HEK293 (cell line): Measurements from ENCODE around the gene PDE11A.

ENCODE experiments used
- CTCF ChIA-PET: fragments of 350-600 bp; formaldehyde crosslinking; extraction: SDS; loops from one replicate; lab custom pipeline; 2021; ENCODE audit warnings: antibody characterized with exemption; lab: Yijun Ruan, JAX
- POLR2A ChIA-PET: fragments of 300-600 bp; formaldehyde crosslinking; extraction: SDS; loops from one replicate; lab custom pipeline; 2020; ENCODE audit warnings: antibody characterized with exemption, inconsistent platforms; lab: Yijun Ruan, JAX
- H3K27ac ChIP-seq: fragments of 200-500 bp; sonication (Bioruptor generic); 2 replicates; pipeline ENCODE4 v1.5.1; 2014; ENCODE audit warnings: low read depth, low read length, control low read depth, inconsistent platforms; ENCODE audit errors: extremely low read depth
- H3K36me3 ChIP-seq, 2 experiments: fragments of 200-500 bp in 1 of 2; sonication (Bioruptor generic) in 1 of 2; 1 replicate in 1 of 2; 2 replicates in 1 of 2; pipeline ENCODE4 v1.5.1; 2014 to 2017; ENCODE audit warnings: inconsistent platforms in 2 of 2, low read length in 2 of 2; ENCODE audit not compliant: control insufficient read depth in 2 of 2, insufficient read depth in 1 of 2
- H3K4me1 ChIP-seq: fragments of 200-500 bp; sonication (Bioruptor generic); 2 replicates; pipeline ENCODE4 v1.5.1; 2014; ENCODE audit warnings: mild to moderate bottlenecking, low read length, inconsistent platforms; ENCODE audit not compliant: control insufficient read depth, insufficient read depth
- H3K4me3 ChIP-seq: 2 replicates; pipeline ENCODE4 v1.5.1; 2011; ENCODE audit warnings: low read depth, mild to moderate bottlenecking, control low read depth, low read length, moderate library complexity
- H3K9me3 ChIP-seq: fragments of 200-500 bp; sonication (Bioruptor generic); 2 replicates; pipeline ENCODE4 v1.5.1; 2014; ENCODE audit warnings: low read depth, low read length, inconsistent platforms; ENCODE audit not compliant: control insufficient read depth, insufficient read depth
- HOXD13 ChIP-seq: sonication (generic); formaldehyde crosslinking; IDR thresholded peaks from 2 replicates; pipeline ENCODE4 v1.8.0; 2022; ENCODE audit warnings: missing genetic modification reagents, borderline replicate concordance
- INSM2 ChIP-seq: fragments of 450-650 bp; formaldehyde crosslinking; IDR thresholded peaks from 2 replicates; pipeline ENCODE4 v1.5.1; 2016; ENCODE audit warnings: missing biosample characterization, missing genetic modification characterization
- KLF16 ChIP-seq: fragments of 450-650 bp; formaldehyde crosslinking; IDR thresholded peaks from 2 replicates; pipeline ENCODE4 v1.5.1; 2017; ENCODE audit warnings: missing biosample characterization, missing genetic modification characterization
- RBAK ChIP-seq: fragments of 450-650 bp; formaldehyde crosslinking; IDR thresholded peaks from 2 replicates; pipeline ENCODE4 v1.5.1; 2016; ENCODE audit warnings: missing biosample characterization, missing genetic modification characterization
- YY2 ChIP-seq: fragments of 450-650 bp; formaldehyde crosslinking; IDR thresholded peaks from 2 replicates; pipeline ENCODE4 v1.5.1; 2016; ENCODE audit warnings: missing biosample characterization, missing genetic modification characterization
- ZBTB17 ChIP-seq: fragments of 450-650 bp; formaldehyde crosslinking; IDR thresholded peaks from 2 replicates; pipeline ENCODE4 v1.5.1; 2016; ENCODE audit warnings: missing biosample characterization, missing genetic modification characterization
- ZNF138 ChIP-seq: fragments of 450-650 bp; formaldehyde crosslinking; IDR thresholded peaks from 2 replicates; pipeline ENCODE4 v1.5.1; 2016; ENCODE audit warnings: missing biosample characterization, missing genetic modification characterization, borderline replicate concordance
- ZNF140 ChIP-seq: fragments of 450-650 bp; formaldehyde crosslinking; IDR thresholded peaks from 2 replicates; pipeline ENCODE4 v1.5.1; 2016; ENCODE audit warnings: missing biosample characterization, missing genetic modification characterization
- ZNF148 ChIP-seq: fragments of 450-650 bp; formaldehyde crosslinking; IDR thresholded peaks from 2 replicates; pipeline ENCODE4 v1.5.0; 2017; ENCODE audit warnings: missing biosample characterization, missing genetic modification characterization, borderline replicate concordance
- ZNF155 ChIP-seq: fragments of 450-650 bp; formaldehyde crosslinking; IDR thresholded peaks from 2 replicates; pipeline ENCODE4 v1.5.1; 2016; ENCODE audit warnings: missing biosample characterization, missing genetic modification characterization
- ZNF175 ChIP-seq: fragments of 450-650 bp; formaldehyde crosslinking; IDR thresholded peaks from 2 replicates; pipeline ENCODE4 v1.5.1; 2016; ENCODE audit warnings: missing biosample characterization, missing genetic modification characterization
- ZNF404 ChIP-seq: fragments of 450-650 bp; formaldehyde crosslinking; IDR thresholded peaks from 2 replicates; pipeline ENCODE4 v1.5.1; 2017; ENCODE audit warnings: missing biosample characterization, missing genetic modification characterization
- ZNF530 ChIP-seq: fragments of 450-650 bp; formaldehyde crosslinking; IDR thresholded peaks from 2 replicates; pipeline ENCODE4 v1.5.1; 2016; ENCODE audit warnings: low read depth, missing biosample characterization, missing genetic modification characterization
- ZNF580 ChIP-seq: fragments of 450-650 bp; formaldehyde crosslinking; IDR thresholded peaks from 2 replicates; pipeline ENCODE4 v1.5.1; 2016; ENCODE audit warnings: missing biosample characterization, missing genetic modification characterization
- ZNF585B ChIP-seq: fragments of 450-650 bp; formaldehyde crosslinking; IDR thresholded peaks from 2 replicates; pipeline ENCODE4 v1.5.1; 2016; ENCODE audit warnings: missing biosample characterization, missing genetic modification characterization
- ZNF626 ChIP-seq: fragments of 450-650 bp; sonication (Bioruptor Pico); formaldehyde crosslinking; IDR thresholded peaks from 2 replicates; pipeline ENCODE4 v1.5.1; 2018; ENCODE audit warnings: missing biosample characterization, missing genetic modification characterization, inconsistent platforms
- ZNF677 ChIP-seq: fragments of 450-650 bp; IDR thresholded peaks from 2 replicates; pipeline ENCODE4 v1.5.0; 2018; ENCODE audit warnings: missing biosample characterization, mild to moderate bottlenecking, missing genetic modification characterization, moderate library complexity
- ZNF707 ChIP-seq: fragments of 450-650 bp; formaldehyde crosslinking; IDR thresholded peaks from 2 replicates; pipeline ENCODE4 v1.5.1; 2016; ENCODE audit warnings: missing biosample characterization, missing genetic modification characterization
- TF ChIP-seq, protein P1 (sequence below): fragments of 450-650 bp; formaldehyde crosslinking; IDR thresholded peaks from 2 replicates; pipeline ENCODE4 v1.5.1; 2016; ENCODE audit warnings: missing biosample characterization, missing genetic modification characterization
- TF ChIP-seq, protein P2 (sequence below): fragments of 450-650 bp; formaldehyde crosslinking; IDR thresholded peaks from 2 replicates; pipeline ENCODE4 v1.5.1; 2016; ENCODE audit warnings: missing biosample characterization, missing genetic modification characterization
- TF ChIP-seq, protein P3 (sequence below): fragments of 450-650 bp; formaldehyde crosslinking; IDR thresholded peaks from 2 replicates; pipeline ENCODE4 v1.5.1; 2016; ENCODE audit warnings: missing biosample characterization, missing genetic modification characterization, low read depth

The PDE11A gene

DNA sequence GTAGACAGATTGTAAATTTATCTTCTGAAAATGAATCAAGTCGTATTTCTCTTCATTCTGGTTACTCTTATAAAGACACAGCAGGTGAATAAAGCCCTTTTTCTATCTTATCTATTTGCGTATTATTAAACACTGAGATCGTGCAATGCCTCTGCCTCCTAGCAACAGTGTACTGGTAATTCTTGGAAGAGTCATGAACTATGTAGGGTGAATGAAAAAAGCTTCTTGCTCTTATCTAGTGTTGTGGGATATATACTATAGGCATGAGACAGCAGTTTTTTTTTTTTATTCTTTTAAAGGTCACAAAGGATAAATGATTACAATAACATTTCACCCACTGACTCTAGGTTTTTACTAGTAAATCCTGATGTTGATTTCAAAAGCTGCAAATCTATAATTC, 324.2 kb downstream of the PDE11A start (continued):
- TF ChIP-seq, protein P1, sequence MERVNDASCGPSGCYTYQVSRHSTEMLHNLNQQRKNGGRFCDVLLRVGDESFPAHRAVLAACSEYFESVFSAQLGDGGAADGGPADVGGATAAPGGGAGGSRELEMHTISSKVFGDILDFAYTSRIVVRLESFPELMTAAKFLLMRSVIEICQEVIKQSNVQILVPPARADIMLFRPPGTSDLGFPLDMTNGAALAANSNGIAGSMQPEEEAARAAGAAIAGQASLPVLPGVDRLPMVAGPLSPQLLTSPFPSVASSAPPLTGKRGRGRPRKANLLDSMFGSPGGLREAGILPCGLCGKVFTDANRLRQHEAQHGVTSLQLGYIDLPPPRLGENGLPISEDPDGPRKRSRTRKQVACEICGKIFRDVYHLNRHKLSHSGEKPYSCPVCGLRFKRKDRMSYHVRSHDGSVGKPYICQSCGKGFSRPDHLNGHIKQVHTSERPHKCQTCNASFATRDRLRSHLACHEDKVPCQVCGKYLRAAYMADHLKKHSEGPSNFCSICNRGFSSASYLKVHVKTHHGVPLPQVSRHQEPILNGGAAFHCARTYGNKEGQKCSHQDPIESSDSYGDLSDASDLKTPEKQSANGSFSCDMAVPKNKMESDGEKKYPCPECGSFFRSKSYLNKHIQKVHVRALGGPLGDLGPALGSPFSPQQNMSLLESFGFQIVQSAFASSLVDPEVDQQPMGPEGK (tag by site-specific recombination): no peak
- TF ChIP-seq YY2 (tag by site-specific recombination) (no peak), ZNF580 (tag by site-specific recombination) (no peak), ZNF530 (no peak), RBAK (no peak), ZNF626 (tag by site-specific recombination) (no peak)

GRCh38 chr2:177747384-177747783, 325.2 kb downstream of the PDE11A start:
- TF ChIP-seq ZNF138 (tag by site-specific recombination): no peak
- TF ChIP-seq HOXD13 (CRISPR knock-in tag): no peak
- TF ChIP-seq ZNF140 (tag by site-specific recombination): no peak
- TF ChIP-seq ZNF404 (tag by site-specific recombination): no peak
- TF ChIP-seq INSM2 (tag by site-specific recombination): no peak
- TF ChIP-seq ZNF148 (tag by site-specific recombination): no peak
- TF ChIP-seq ZNF585B (tag by site-specific recombination): no peak
- TF ChIP-seq, protein P2, sequence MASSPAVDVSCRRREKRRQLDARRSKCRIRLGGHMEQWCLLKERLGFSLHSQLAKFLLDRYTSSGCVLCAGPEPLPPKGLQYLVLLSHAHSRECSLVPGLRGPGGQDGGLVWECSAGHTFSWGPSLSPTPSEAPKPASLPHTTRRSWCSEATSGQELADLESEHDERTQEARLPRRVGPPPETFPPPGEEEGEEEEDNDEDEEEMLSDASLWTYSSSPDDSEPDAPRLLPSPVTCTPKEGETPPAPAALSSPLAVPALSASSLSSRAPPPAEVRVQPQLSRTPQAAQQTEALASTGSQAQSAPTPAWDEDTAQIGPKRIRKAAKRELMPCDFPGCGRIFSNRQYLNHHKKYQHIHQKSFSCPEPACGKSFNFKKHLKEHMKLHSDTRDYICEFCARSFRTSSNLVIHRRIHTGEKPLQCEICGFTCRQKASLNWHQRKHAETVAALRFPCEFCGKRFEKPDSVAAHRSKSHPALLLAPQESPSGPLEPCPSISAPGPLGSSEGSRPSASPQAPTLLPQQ (tag by site-specific recombination): no peak
- TF ChIP-seq, protein P3, sequence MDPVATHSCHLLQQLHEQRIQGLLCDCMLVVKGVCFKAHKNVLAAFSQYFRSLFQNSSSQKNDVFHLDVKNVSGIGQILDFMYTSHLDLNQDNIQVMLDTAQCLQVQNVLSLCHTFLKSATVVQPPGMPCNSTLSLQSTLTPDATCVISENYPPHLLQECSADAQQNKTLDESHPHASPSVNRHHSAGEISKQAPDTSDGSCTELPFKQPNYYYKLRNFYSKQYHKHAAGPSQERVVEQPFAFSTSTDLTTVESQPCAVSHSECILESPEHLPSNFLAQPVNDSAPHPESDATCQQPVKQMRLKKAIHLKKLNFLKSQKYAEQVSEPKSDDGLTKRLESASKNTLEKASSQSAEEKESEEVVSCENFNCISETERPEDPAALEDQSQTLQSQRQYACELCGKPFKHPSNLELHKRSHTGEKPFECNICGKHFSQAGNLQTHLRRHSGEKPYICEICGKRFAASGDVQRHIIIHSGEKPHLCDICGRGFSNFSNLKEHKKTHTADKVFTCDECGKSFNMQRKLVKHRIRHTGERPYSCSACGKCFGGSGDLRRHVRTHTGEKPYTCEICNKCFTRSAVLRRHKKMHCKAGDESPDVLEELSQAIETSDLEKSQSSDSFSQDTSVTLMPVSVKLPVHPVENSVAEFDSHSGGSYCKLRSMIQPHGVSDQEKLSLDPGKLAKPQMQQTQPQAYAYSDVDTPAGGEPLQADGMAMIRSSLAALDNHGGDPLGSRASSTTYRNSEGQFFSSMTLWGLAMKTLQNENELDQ (tag by site-specific recombination): no peak
- TF ChIP-seq ZNF155: no peak
- no peak for TF ChIP-seq ZNF626 (tag by site-specific recombination)
- no peak for TF ChIP-seq ZBTB17 (tag by site-specific recombination)
- TF ChIP-seq ZNF707: no peak
- no peak for TF ChIP-seq ZNF175 (tag by site-specific recombination)
- TF ChIP-seq ZNF677: no peak
- no peak for TF ChIP-seq KLF16
- Histone ChIP-seq H3K36me3 (no peaks in the 10 kb centered on the region), H3K27ac (no peak overlapping the region), H3K9me3 (no peaks in the 10 kb centered on the region), H3K4me3 (no peak overlapping the region), H3K4me1 (no peaks in the 10 kb centered on the region)
- ChIA-PET POLR2A (no interaction called here), CTCF (interaction anchor here (0.8 to 1.3 kb wide), 2 partner anchors 12 to 16 kb away, joined by 4 to 5 read pairs; no protein-coding TSS in a partner anchor)
